Endothelial cell (in vitro differentiated cells): ENCODE measurements around the gene ICAM4. TPM values are rescaled to one million over a fixed set of nuclear protein-coding genes. Genes with fewer than 3 reads are reported as not detected.
"Not testable (repeated sequence)": the region's sequence is repeated elsewhere in the genome, so short reads cannot be mapped to it uniquely, and the experiment has no call there.

Source experiments
- DNase-seq: peaks from one replicate; pipeline ENCODE4 v3.0.0; 2021; ENCODE audit warnings: low spot score
- H3K27ac Mint-ChIP-seq: one replicate; pipeline ENCODE4 v1.8.0; 2021; ENCODE audit warnings: mixed read lengths, inconsistent platforms; ENCODE audit not compliant: unreplicated experiment
- H3K27me3 Mint-ChIP-seq: one replicate; pipeline ENCODE4 v1.8.0; 2021; ENCODE audit warnings: mild to moderate bottlenecking, moderate library complexity, mixed read lengths, inconsistent platforms; ENCODE audit not compliant: unreplicated experiment
- H3K36me3 Mint-ChIP-seq: one replicate; pipeline ENCODE4 v1.8.0; 2021; ENCODE audit warnings: mild to moderate bottlenecking, low read depth, mixed read lengths, inconsistent platforms; ENCODE audit not compliant: unreplicated experiment
- H3K4me1 Mint-ChIP-seq: one replicate; pipeline ENCODE4 v1.8.0; 2021; ENCODE audit warnings: mild to moderate bottlenecking, mixed read lengths, inconsistent platforms; ENCODE audit not compliant: unreplicated experiment
- H3K4me3 Mint-ChIP-seq: one replicate; pipeline ENCODE4 v1.8.0; 2021; ENCODE audit warnings: mild to moderate bottlenecking, mixed read lengths, inconsistent platforms; ENCODE audit not compliant: unreplicated experiment
- H3K9me3 Mint-ChIP-seq: one replicate; pipeline ENCODE4 v1.8.0; 2021; ENCODE audit warnings: mixed read lengths, inconsistent platforms; ENCODE audit not compliant: unreplicated experiment
- CTCF ChIP-seq: fragments of 200-600 bp; sonication (generic); IDR thresholded peaks from one replicate; pipeline ENCODE4 v1.5.0; 2021; ENCODE audit warnings: antibody characterized with exemption; ENCODE audit not compliant: unreplicated experiment
- total RNA-seq: library from RNA; stranded (reverse); fragmentation: NEBNext Ultra II Directional; extraction: Animal tissue kit (Norgen Biotek cat#: 25700); gene quantifications from one replicate; pipeline ENCODE4 v1.2.1, GENCODE V29; 2021; ENCODE audit not compliant: unreplicated experiment

ICAM4 gene
- total RNA-seq, 1 donor from 2014 or later = 0.36 TPM

GRCh38 chr19:10274589-10274988, 12.2 kb upstream of the ICAM4 start:
- no peak overlapping the region for H3K27ac Mint-ChIP-seq
- H3K36me3 Mint-ChIP-seq = no peaks in the 10 kb centered on the region
- H3K9me3 Mint-ChIP-seq = no peaks in the 10 kb centered on the region
- peaks cover 4% of the 10 kb centered on the region for H3K27me3 Mint-ChIP-seq
- no peak for TF ChIP-seq CTCF
- no peak overlapping the region for H3K4me3 Mint-ChIP-seq
- H3K4me1 Mint-ChIP-seq = no peaks in the 10 kb centered on the region
- no peak for DNase-seq

- H3K9me3 Mint-ChIP-seq = no peaks in the 10 kb centered on the region
- no peak for TF ChIP-seq CTCF
- no peak for DNase-seq
- peaks cover 7% of the 10 kb centered on the region for H3K27me3 Mint-ChIP-seq
- no peaks in the 10 kb centered on the region for H3K36me3 Mint-ChIP-seq
- H3K4me3 Mint-ChIP-seq = no peak overlapping the region
- H3K4me1 Mint-ChIP-seq = no peaks in the 10 kb centered on the region
- no peak overlapping the region for H3K27ac Mint-ChIP-seq
Measured at GRCh38 chr19:10277795-10278589, 8.8 kb upstream of the ICAM4 start.

GRCh38 chr19:10278935-10279334, 7.8 kb upstream of the ICAM4 start:
- Mint-ChIP-seq H3K27ac (peak overlapping the region; percentile 57), H3K4me3 (no peak overlapping the region), H3K4me1 (no peaks in the 10 kb centered on the region), H3K36me3 (no peaks in the 10 kb centered on the region), H3K9me3 (no peaks in the 10 kb centered on the region), H3K27me3 (peaks cover 6% of the 10 kb centered on the region)
- TF ChIP-seq CTCF = no peak
- DNase-seq = no peak

- Mint-ChIP-seq H3K4me1 (no peaks in the 10 kb centered on the region), H3K9me3 (no peaks in the 10 kb centered on the region), H3K27me3 (peaks cover 7% of the 10 kb centered on the region), H3K36me3 (peaks cover 1% of the 10 kb centered on the region), H3K27ac (no peak overlapping the region), H3K4me3 (no peak overlapping the region)
- no peak for TF ChIP-seq CTCF
- DNase-seq = no peak
Measured at GRCh38 chr19:10279737-10280442, 6.9 kb upstream of the ICAM4 start.

- not testable (repeated sequence) for H3K9me3 Mint-ChIP-seq, H3K27ac Mint-ChIP-seq, H3K4me3 Mint-ChIP-seq, H3K36me3 Mint-ChIP-seq, H3K4me1 Mint-ChIP-seq, DNase-seq
- peaks cover 12% of the 10 kb centered on the region for H3K27me3 Mint-ChIP-seq
Measured at GRCh38 chr19:10282043-10282442, 4.7 kb upstream of the ICAM4 start.
